Measurements from ENCODE around the gene ITGAV. TPM values are rescaled to one million over a fixed set of nuclear protein-coding genes. Genes with fewer than 3 reads are reported as not detected.

ITGAV gene
- total RNA-seq, 4 donors from 2014 or later: 28.9 to 67.0 (median 52.1) TPM

GRCh38 chr2:186610785-186611184 is 20.9 kb downstream of the ITGAV start:
- no peak overlapping the region for H3K4me3 ChIP-seq
- in situ Hi-C loops (cut with MboI; ENCODE audit: low pct_ligation_motif_present in 1 of 4, low pct_unique_long_range_greater_than_20kb in 1 of 4, low sequenced_read_pairs in 3 of 4) (no loop called here), intact Hi-C loops (cut with DNase I; ENCODE audit: low total_unique reads) (no loop called here)
- no peaks in the 10 kb centered on the region for H3K36me3 ChIP-seq
- 89 to 97% methylated on average over 7 of the region's 7 CpGs for WGBS, 2 donors (ENCODE audit: low coverage in 1 of 2)
- no peaks in the 10 kb centered on the region for H3K27me3 ChIP-seq
- TF ChIP-seq CTCF (IDR thresholded peaks at IDR 0.05): no peak
- TF ChIP-seq POLR2AphosphoS5 (IDR thresholded peaks at IDR 0.05): no peak
- TF ChIP-seq EP300 (IDR thresholded peaks at IDR 0.05; ENCODE audit: low read depth): no peak
- no peak for TF ChIP-seq POLR2A (IDR thresholded peaks at IDR 0.05)
- H3K4me1 ChIP-seq: peaks cover 0 to 4% (median 2%) of the 10 kb centered on the region in 4 donors
- DNase-seq: no peak
- H3K9me3 ChIP-seq: no peaks in the 10 kb centered on the region
- no peak overlapping the region for H3K27ac ChIP-seq

GRCh38 chr2:186611526-186611925 is 21.7 kb downstream of the ITGAV start:
- 92% methylated on average over 2 of the region's 2 CpGs; no CpG with 5 or more reads in 1 of the 2 donors for WGBS, 2 donors (ENCODE audit: low coverage in 1 of 2)
- no peak overlapping the region for H3K4me3 ChIP-seq
- H3K27ac ChIP-seq: no peak overlapping the region
- H3K36me3 ChIP-seq: no peaks in the 10 kb centered on the region
- no peaks in the 10 kb centered on the region for H3K9me3 ChIP-seq
- in situ Hi-C loops (cut with MboI; ENCODE audit: low pct_ligation_motif_present in 1 of 4, low pct_unique_long_range_greater_than_20kb in 1 of 4, low sequenced_read_pairs in 3 of 4) (no loop called here), intact Hi-C loops (cut with DNase I; ENCODE audit: low total_unique reads) (no loop called here)
- no peak for DNase-seq
- peaks cover 0 to 4% (median 2%) of the 10 kb centered on the region in 4 donors for H3K4me1 ChIP-seq
- TF ChIP-seq POLR2A (IDR thresholded peaks at IDR 0.05) (no peak), POLR2AphosphoS5 (IDR thresholded peaks at IDR 0.05) (no peak), EP300 (IDR thresholded peaks at IDR 0.05; ENCODE audit: low read depth) (no peak), CTCF (IDR thresholded peaks at IDR 0.05) (no peak)
- no peaks in the 10 kb centered on the region for H3K27me3 ChIP-seq

GRCh38 chr2:186612026-186612425 is 22.2 kb downstream of the ITGAV start:
- Histone ChIP-seq H3K27me3 (no peaks in the 10 kb centered on the region), H3K9me3 (no peaks in the 10 kb centered on the region), H3K36me3 (no peaks in the 10 kb centered on the region), H3K27ac (no peak overlapping the region), H3K4me1 (peaks cover 0 to 4% (median 2%) of the 10 kb centered on the region in 4 donors), H3K4me3 (no peak overlapping the region)
- in situ Hi-C loops (cut with MboI; ENCODE audit: low pct_ligation_motif_present in 1 of 4, low pct_unique_long_range_greater_than_20kb in 1 of 4, low sequenced_read_pairs in 3 of 4): no loop called here
- DNase-seq: no peak
- TF ChIP-seq EP300 (IDR thresholded peaks at IDR 0.05; ENCODE audit: low read depth) (no peak), POLR2A (IDR thresholded peaks at IDR 0.05) (no peak), CTCF (IDR thresholded peaks at IDR 0.05) (no peak), POLR2AphosphoS5 (IDR thresholded peaks at IDR 0.05) (no peak)
- intact Hi-C loops (cut with DNase I; ENCODE audit: low total_unique reads): no loop called here
- 93 to 94% methylated on average over 2 of the region's 2 CpGs for WGBS, 2 donors (ENCODE audit: low coverage in 1 of 2)

- Histone ChIP-seq H3K4me1 (peaks cover 0 to 4% (median 2%) of the 10 kb centered on the region in 4 donors), H3K4me3 (no peak overlapping the region), H3K9me3 (no peaks in the 10 kb centered on the region), H3K27ac (no peak overlapping the region), H3K36me3 (no peaks in the 10 kb centered on the region), H3K27me3 (no peaks in the 10 kb centered on the region)
- intact Hi-C loops (cut with DNase I; ENCODE audit: low total_unique reads): no loop called here
- 48 to 63% methylated on average over 2 of the region's 2 CpGs for WGBS, 2 donors (ENCODE audit: low coverage in 1 of 2)
- no peak for DNase-seq
- no peak for TF ChIP-seq EP300 (IDR thresholded peaks at IDR 0.05; ENCODE audit: low read depth)
- TF ChIP-seq POLR2AphosphoS5 (IDR thresholded peaks at IDR 0.05): no peak
- TF ChIP-seq POLR2A (IDR thresholded peaks at IDR 0.05): no peak
- in situ Hi-C loops (cut with MboI; ENCODE audit: low pct_ligation_motif_present in 1 of 4, low pct_unique_long_range_greater_than_20kb in 1 of 4, low sequenced_read_pairs in 3 of 4): no loop called here
Observed at GRCh38 chr2:186612555-186613440, 22.9 kb downstream of the ITGAV start.
